H9 (cell line): Measurements from ENCODE around the gene MSMO1. TPM values are rescaled to one million over a fixed set of nuclear protein-coding genes. Genes with fewer than 3 reads are reported as not detected.

Experiments
- DNase-seq: peaks from one replicate; pipeline ENCODE4 v3.0.0-alpha.2; 2017
- H2AFZ ChIP-seq: one replicate; pipeline ENCODE4 v1.6.1; 2013; ENCODE audit warnings: mild to moderate bottlenecking, low read length, control low read depth, moderate library complexity
- H2AK5ac ChIP-seq: 2 replicates; pipeline ENCODE4 v1.6.1; 2013; ENCODE audit warnings: low read length, control low read depth, mixed read lengths; ENCODE audit not compliant: insufficient read length
- H2BK120ac ChIP-seq: one replicate; pipeline ENCODE4 v1.6.1; 2013; ENCODE audit warnings: low read depth, mild to moderate bottlenecking, low read length, control low read depth, inconsistent platforms; ENCODE audit not compliant: poor library complexity, severe bottlenecking
- H2BK12ac ChIP-seq: 2 replicates; pipeline ENCODE4 v1.6.1; 2013; ENCODE audit warnings: low read length, control low read depth, mixed read lengths, low read depth; ENCODE audit not compliant: insufficient read length
- H2BK15ac ChIP-seq: 2 replicates; pipeline ENCODE4 v1.6.1; 2013; ENCODE audit warnings: low read depth, low read length, control low read depth
- H2BK20ac ChIP-seq: one replicate; pipeline ENCODE4 v1.6.1; 2013; ENCODE audit warnings: low read depth, mild to moderate bottlenecking, low read length, control low read depth, inconsistent platforms; ENCODE audit not compliant: poor library complexity, severe bottlenecking
- H2BK5ac ChIP-seq: 2 replicates; pipeline ENCODE4 v1.6.1; 2013; ENCODE audit warnings: low read length, control low read depth, mixed read lengths; ENCODE audit not compliant: insufficient read length
- H3K14ac ChIP-seq: 2 replicates; pipeline ENCODE4 v1.6.1; 2013; ENCODE audit warnings: low read length, control low read depth; ENCODE audit not compliant: insufficient read depth
- H3K18ac ChIP-seq: 2 replicates; pipeline ENCODE4 v1.6.1; 2013; ENCODE audit warnings: low read depth, mild to moderate bottlenecking, mixed read lengths, low read length, control low read depth; ENCODE audit not compliant: insufficient read length
- H3K23ac ChIP-seq: 2 replicates; pipeline ENCODE4 v1.6.1; 2013; ENCODE audit warnings: low read length, control low read depth, mixed read lengths, low read depth; ENCODE audit not compliant: insufficient read length
- H3K23me2 ChIP-seq: 2 replicates; pipeline ENCODE4 v1.6.1; 2013; ENCODE audit warnings: low read depth, mild to moderate bottlenecking, mixed read lengths, low read length, control low read depth; ENCODE audit not compliant: insufficient read length, poor library complexity, severe bottlenecking
- H3K27ac ChIP-seq: 2 replicates; pipeline ENCODE4 v1.5.1; 2013; ENCODE audit warnings: low read length, control low read depth, mixed read lengths, low read depth; ENCODE audit not compliant: insufficient read length
- H3K27me3 ChIP-seq: 2 replicates; pipeline ENCODE4 v1.6.1; 2013; ENCODE audit warnings: low read length, control low read depth, inconsistent platforms; ENCODE audit not compliant: insufficient read depth
- H3K4ac ChIP-seq: 2 replicates; pipeline ENCODE4 v1.6.1; 2013; ENCODE audit warnings: low read depth, mild to moderate bottlenecking, control low read depth, inconsistent platforms, low read length, moderate library complexity
- H3K4me1 ChIP-seq: 2 replicates; pipeline ENCODE4 v1.6.1; 2013; ENCODE audit warnings: low read length, control low read depth, inconsistent platforms; ENCODE audit not compliant: insufficient read depth
- H3K4me2 ChIP-seq: 2 replicates; pipeline ENCODE4 v1.6.1; 2013; ENCODE audit warnings: low read length, control low read depth, mixed read lengths; ENCODE audit not compliant: insufficient read length, insufficient read depth
- H3K56ac ChIP-seq: 2 replicates; pipeline ENCODE4 v1.6.1; 2013; ENCODE audit warnings: low read depth, mild to moderate bottlenecking, mixed read lengths, low read length, control low read depth; ENCODE audit not compliant: insufficient read length
- H3K79me1 ChIP-seq: 2 replicates; pipeline ENCODE4 v1.6.1; 2013; ENCODE audit warnings: low read depth, mild to moderate bottlenecking, moderate library complexity, low read length, control low read depth, inconsistent platforms; ENCODE audit not compliant: insufficient read depth, poor library complexity, severe bottlenecking
- H3K79me2 ChIP-seq: 2 replicates; pipeline ENCODE4 v1.6.1; 2013; ENCODE audit warnings: low read length, control low read depth, inconsistent platforms; ENCODE audit not compliant: insufficient read depth
- H3K9ac ChIP-seq: 2 replicates; pipeline ENCODE4 v1.6.1; 2013; ENCODE audit warnings: low read length, control low read depth, mixed read lengths; ENCODE audit not compliant: insufficient read length; ENCODE audit errors: extremely low read depth
- H3K9me3 ChIP-seq: one replicate; pipeline ENCODE4 v1.6.1; 2013; ENCODE audit warnings: low read depth, low read length, inconsistent platforms; ENCODE audit not compliant: control insufficient read depth
- H3T11ph ChIP-seq: one replicate; pipeline ENCODE4 v1.6.1; 2013; ENCODE audit warnings: mild to moderate bottlenecking, low read length, control low read depth, inconsistent platforms
- H4K20me1 ChIP-seq: one replicate; pipeline ENCODE4 v1.6.1; 2013; ENCODE audit not compliant: control insufficient read depth, insufficient read length, insufficient read depth
- H4K5ac ChIP-seq: 2 replicates; pipeline ENCODE4 v1.6.1; 2013; ENCODE audit warnings: low read depth, mild to moderate bottlenecking, mixed read lengths, low read length, control low read depth; ENCODE audit not compliant: insufficient read length
- H4K8ac ChIP-seq: replicated peaks from 2 replicates; pipeline ENCODE4 v1.6.1; 2013; ENCODE audit warnings: low read length, control low read depth, mixed read lengths, low read depth; ENCODE audit not compliant: insufficient read length
- H4K91ac ChIP-seq: 2 replicates; pipeline ENCODE4 v1.6.1; 2013; ENCODE audit warnings: low read depth, mild to moderate bottlenecking, moderate library complexity, mixed read lengths, low read length, control low read depth; ENCODE audit not compliant: insufficient read length
- H3K27ac Mint-ChIP-seq, 3 experiments: 2 replicates in 2 of 3; 3 replicates in 1 of 3; pipeline ENCODE4 v1.8.0; 2020 to 2021; ENCODE audit warnings: mixed read lengths in 3 of 3, mild to moderate bottlenecking in 1 of 3, moderate library complexity in 1 of 3
- H3K27me3 Mint-ChIP-seq: 2 replicates; pipeline ENCODE4 v1.8.0; 2021; ENCODE audit warnings: low read depth, mild to moderate bottlenecking, moderate library complexity, mixed read lengths
- H3K36me3 Mint-ChIP-seq, 3 experiments: 2 replicates in 2 of 3; 3 replicates in 1 of 3; pipeline ENCODE4 v1.8.0; 2020 to 2021; ENCODE audit warnings: low read depth in 3 of 3, mixed read lengths in 3 of 3; ENCODE audit not compliant: insufficient read depth in 1 of 3
- H3K4me1 Mint-ChIP-seq, 2 experiments: 2 replicates each; pipeline ENCODE4 v1.8.0; 2020; ENCODE audit warnings: mixed read lengths in 2 of 2
- H3K4me3 Mint-ChIP-seq, 2 experiments: 2 replicates in 1 of 2; 3 replicates in 1 of 2; pipeline ENCODE4 v1.8.0; 2020 to 2021; ENCODE audit warnings: mild to moderate bottlenecking in 2 of 2, mixed read lengths in 2 of 2, moderate library complexity in 1 of 2
- H3K9me3 Mint-ChIP-seq, 2 experiments: 2 replicates in 1 of 2; 3 replicates in 1 of 2; pipeline ENCODE4 v1.8.0; 2020; ENCODE audit warnings: mild to moderate bottlenecking in 2 of 2, mixed read lengths in 2 of 2, moderate library complexity in 1 of 2
- CTCF ChIP-seq: fragments of 200-600 bp; sonication (generic); conservative IDR thresholded peaks from 3 replicates; pipeline ENCODE4 v1.8.0; 2021; ENCODE audit warnings: antibody characterized with exemption, mild to moderate bottlenecking
- WGBS: extraction: QIAGEN DNeasy Blood & Tissue Kit; methylation state at CpG from one replicate; pipeline ENCODE4 v1.1.7; 2013; ENCODE audit warnings: missing lambda C conversion rate, low lambda C conversion rate, mixed read lengths; ENCODE audit not compliant: insufficient read length; ENCODE audit errors: extremely low coverage; 5-methylcytosine and 5-hydroxymethylcytosine counted together
- total RNA-seq: library from RNA; stranded (reverse); gene quantifications from 2 replicates; pipeline ENCODE4 v1.2.1, GENCODE V29; 2021

The MSMO1 gene
- total RNA-seq, 1 experiment from 2014 or later, result 79.3 TPM

GRCh38 chr4:165384598-165384997 lies 57.1 kb downstream of the MSMO1 start:
- Histone ChIP-seq H2AK5ac (no peak overlapping the region), H4K8ac (no peak overlapping the region), H3K18ac (no peak overlapping the region), H4K91ac (no peak overlapping the region), H3T11ph (no peak overlapping the region), H3K4ac (no peak overlapping the region), H2BK20ac (no peak overlapping the region), H4K20me1 (no peaks in the 10 kb centered on the region), H3K56ac (no peak overlapping the region), H3K23ac (no peak overlapping the region), H2BK120ac (no peak overlapping the region), H2AFZ (no peak overlapping the region), H3K79me1 (no peaks in the 10 kb centered on the region), H3K14ac (no peak overlapping the region), H3K79me2 (no peaks in the 10 kb centered on the region), H3K27me3 (peaks cover 4% of the 10 kb centered on the region; the same call in 1 of the 2 replicates), H3K4me2 (no peak overlapping the region), H3K9ac (no peak overlapping the region), H4K5ac (no peak overlapping the region), H3K9me3 (no peaks in the 10 kb centered on the region), H2BK12ac (no peak overlapping the region), H3K4me1 (no peaks in the 10 kb centered on the region; the same call in 1 of the 2 replicates), H2BK15ac (no peak overlapping the region), H3K23me2 (peaks cover under 1% of the 10 kb centered on the region), H3K27ac (no peak overlapping the region), H2BK5ac (no peak overlapping the region)
- DNase-seq, result no peak
- no peak overlapping the region for H3K4me3 Mint-ChIP-seq
- TF ChIP-seq CTCF, result peak; percentile 55
- H3K27me3 Mint-ChIP-seq, result peaks cover 17% of the 10 kb centered on the region
- H3K27ac Mint-ChIP-seq, result no peak overlapping the region
- WGBS, result no CpG with 5 or more reads among the region's 1 CpG
- no peaks in the 10 kb centered on the region for H3K36me3 Mint-ChIP-seq
- H3K9me3 Mint-ChIP-seq, result no peaks in the 10 kb centered on the region
- H3K4me1 Mint-ChIP-seq, result peaks cover 21 to 23% of the 10 kb centered on the region in 2 experiments
